GM11168 (cell line): ENCODE measurements around the gene RAD51B.

Source experiments
- in situ Hi-C: fragments of 300-500 bp; cut with MboI; formaldehyde crosslinking; loops from one replicate; pipeline ENCODE4 v1.12.0; 2022; ENCODE audit warnings: low sequenced_read_pairs; ENCODE audit not compliant: unreplicated experiment

Gene RAD51B

GRCh38 chr14:68696266-68696665, 876.7 kb downstream of the RAD51B start:
- in situ Hi-C loops: loop anchor here (10.0 kb wide), 1 partner anchor 811 kb away; no protein-coding TSS in a partner anchor

- in situ Hi-C loops: loop anchor here (10.0 kb wide), 1 partner anchor 812 kb away; no protein-coding TSS in a partner anchor
Observed at GRCh38 chr14:68696721-68697495, 877.3 kb downstream of the RAD51B start.

GRCh38 chr14:68698773-68699172, 879.2 kb downstream of the RAD51B start:
- in situ Hi-C loops: loop anchor here (10.0 kb wide), 1 partner anchor 814 kb away; no protein-coding TSS in a partner anchor

- in situ Hi-C loops: no loop called here
Observed at GRCh38 chr14:68701001-68701741, 881.6 kb downstream of the RAD51B start.

GRCh38 chr14:68702135-68702534, 882.6 kb downstream of the RAD51B start:
- in situ Hi-C loops: no loop called here

GRCh38 chr14:68702578-68702977, 883.0 kb downstream of the RAD51B start:
- in situ Hi-C loops: no loop called here

- in situ Hi-C loops: no loop called here
Observed at GRCh38 chr14:68703093-68703492, 883.5 kb downstream of the RAD51B start.

- in situ Hi-C loops: no loop called here
Observed at GRCh38 chr14:68704736-68705720, 885.4 kb downstream of the RAD51B start.

GRCh38 chr14:68705741-68706283, 886.2 kb downstream of the RAD51B start:
- in situ Hi-C loops: no loop called here

GRCh38 chr14:68707482-68707881, 887.9 kb downstream of the RAD51B start:
- in situ Hi-C loops: no loop called here

- in situ Hi-C loops: no loop called here
Observed at GRCh38 chr14:68708343-68708742, 888.8 kb downstream of the RAD51B start.

GRCh38 chr14:68709007-68709406, 889.4 kb downstream of the RAD51B start:
- in situ Hi-C loops: no loop called here

GRCh38 chr14:68710776-68711175, 891.2 kb downstream of the RAD51B start:
- in situ Hi-C loops: no loop called here

- in situ Hi-C loops: no loop called here
Observed at GRCh38 chr14:68711561-68712309, 892.2 kb downstream of the RAD51B start.

GRCh38 chr14:68712703-68713370, 893.3 kb downstream of the RAD51B start:
- in situ Hi-C loops: no loop called here

- in situ Hi-C loops: no loop called here
Observed at GRCh38 chr14:68713782-68714181, 894.2 kb downstream of the RAD51B start.

GRCh38 chr14:68714991-68715924, 895.7 kb downstream of the RAD51B start:
- in situ Hi-C loops: no loop called here

- in situ Hi-C loops: no loop called here
Observed at GRCh38 chr14:68716698-68717097, 897.1 kb downstream of the RAD51B start.
